Renal pelvis (tissue), 4 donors: Measurements from ENCODE around the gene SLC17A5. TPM values are rescaled to one million over a fixed set of nuclear protein-coding genes. Genes with fewer than 3 reads are reported as not detected.
A peak's percentile ranks its signal among the peaks of the same experiment; 100 is the strongest.
"Not testable (repeated sequence)": the region's sequence is repeated elsewhere in the genome, so short reads cannot be mapped to it uniquely, and the experiment has no call there.

Experiments
- DNase-seq: peaks from one replicate; pipeline ENCODE4 v3.0.0-alpha.2; 2013
- polyA plus RNA-seq, 3 donors: library from polyadenylated mRNA; unstranded; fragments of 120-200 nt; gene quantifications; one replicate each; pipeline ENCODE4 v1.2.1, GENCODE V29; 2013; ENCODE audit not compliant: insufficient read length in 3 of 3

SLC17A5 gene
- polyA plus RNA-seq, 3 donors, result 17.8 to 19.2 (median 17.9) TPM

GRCh38 chr6:73630401-73630800 lies 23.4 kb downstream of the SLC17A5 start:
- DNase-seq, result no peak

DNA sequence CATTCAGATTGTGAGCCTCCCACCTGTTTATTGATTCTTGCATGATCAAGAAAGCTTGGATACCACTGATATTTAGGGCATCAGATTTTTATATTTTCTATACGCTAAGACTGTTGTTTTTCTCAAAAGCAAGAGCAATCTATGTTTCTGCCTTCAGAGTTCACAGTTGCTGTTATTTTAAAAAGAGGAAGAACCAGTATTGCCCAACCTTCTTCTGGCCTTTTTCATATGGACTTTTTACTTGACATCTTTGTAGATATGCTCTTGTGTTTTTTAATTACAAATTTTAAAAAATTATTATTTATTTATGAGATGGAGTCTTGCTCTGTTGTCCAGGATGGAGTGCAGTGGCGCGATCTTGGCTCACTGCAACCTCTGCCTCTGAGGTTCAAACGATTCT lies 28.9 kb downstream of the SLC17A5 start:
- no peak for DNase-seq

GRCh38 chr6:73623480-73623879 lies 30.3 kb downstream of the SLC17A5 start:
- not testable (repeated sequence) for DNase-seq

DNA sequence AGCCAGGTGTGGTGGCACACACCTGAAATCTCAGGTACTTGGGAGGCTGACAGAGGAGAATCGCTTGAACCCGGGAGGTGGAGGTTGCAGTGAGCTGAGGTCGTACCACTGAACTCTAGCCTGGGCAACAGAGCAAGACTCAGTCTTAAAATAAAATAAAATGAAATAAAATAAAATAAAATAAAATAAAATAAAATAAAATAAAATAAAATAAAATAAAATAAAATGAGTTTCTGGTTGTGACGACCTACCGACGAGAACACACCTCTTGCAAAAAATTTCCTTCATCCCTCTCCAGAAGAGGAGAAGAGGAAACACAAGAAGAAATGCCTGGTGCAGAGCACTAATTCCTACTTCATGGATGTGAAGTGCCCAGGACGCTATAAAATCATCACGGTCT lies 35.7 kb downstream of the SLC17A5 start:
- DNase-seq, result not testable (repeated sequence)

DNA sequence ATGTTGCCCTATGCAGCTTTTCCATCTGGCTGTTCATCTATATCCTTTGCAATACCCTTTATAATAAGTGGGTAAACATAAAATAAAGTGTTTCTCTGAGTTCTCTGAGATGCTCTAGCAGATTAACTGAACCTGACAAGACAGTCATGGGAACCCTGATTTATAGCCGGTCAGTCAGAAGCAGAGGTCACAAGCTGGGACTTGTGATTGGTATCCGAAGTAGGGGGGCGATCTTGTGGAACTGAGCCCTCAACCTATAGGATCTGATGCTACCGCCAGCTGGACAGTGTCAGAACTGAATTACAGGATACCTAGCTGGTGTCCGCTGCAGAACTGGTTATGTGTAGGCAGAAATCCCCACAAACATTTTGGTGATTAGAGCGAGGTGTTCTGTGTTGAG lies 39.0 kb downstream of the SLC17A5 start:
- DNase-seq, result no peak

DNA sequence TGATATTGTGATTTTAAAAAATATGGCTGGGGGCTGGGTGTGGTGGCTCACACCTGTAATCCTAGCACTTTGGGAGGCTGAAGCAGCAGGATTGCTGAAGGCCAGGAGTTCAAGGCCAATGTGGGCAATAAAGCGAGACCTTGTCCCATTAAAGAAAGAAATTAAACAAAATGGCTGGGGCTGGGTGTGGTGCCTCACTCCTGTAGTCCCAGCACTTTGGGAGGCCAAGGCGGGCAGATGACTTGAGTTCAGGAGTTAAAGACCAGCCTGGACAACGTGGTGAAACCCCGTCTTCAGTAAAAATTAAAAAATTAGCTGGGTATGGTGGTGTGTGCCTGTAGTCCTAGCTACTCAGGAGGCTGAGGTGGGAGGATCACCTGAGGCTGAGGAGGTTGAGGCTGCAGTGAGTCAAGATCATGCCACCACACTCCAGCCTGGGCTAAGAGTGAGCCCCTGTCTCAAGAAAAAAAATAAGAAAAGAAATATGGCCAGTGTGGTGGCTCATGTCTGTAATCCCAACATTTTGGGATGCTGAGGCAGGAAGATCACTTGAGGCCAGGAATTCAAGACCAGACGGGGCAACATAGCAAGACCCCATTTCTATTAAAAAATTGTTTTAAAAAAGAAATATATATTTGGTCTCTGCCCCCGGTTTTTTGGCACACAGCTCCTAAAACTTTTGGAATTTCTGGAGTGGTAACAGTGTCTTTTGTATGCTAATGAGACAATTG lies 39.8 kb downstream of the SLC17A5 start:
- DNase-seq, result no peak

GRCh38 chr6:73612611-73613010 lies 41.2 kb downstream of the SLC17A5 start:
- no peak for DNase-seq

DNA sequence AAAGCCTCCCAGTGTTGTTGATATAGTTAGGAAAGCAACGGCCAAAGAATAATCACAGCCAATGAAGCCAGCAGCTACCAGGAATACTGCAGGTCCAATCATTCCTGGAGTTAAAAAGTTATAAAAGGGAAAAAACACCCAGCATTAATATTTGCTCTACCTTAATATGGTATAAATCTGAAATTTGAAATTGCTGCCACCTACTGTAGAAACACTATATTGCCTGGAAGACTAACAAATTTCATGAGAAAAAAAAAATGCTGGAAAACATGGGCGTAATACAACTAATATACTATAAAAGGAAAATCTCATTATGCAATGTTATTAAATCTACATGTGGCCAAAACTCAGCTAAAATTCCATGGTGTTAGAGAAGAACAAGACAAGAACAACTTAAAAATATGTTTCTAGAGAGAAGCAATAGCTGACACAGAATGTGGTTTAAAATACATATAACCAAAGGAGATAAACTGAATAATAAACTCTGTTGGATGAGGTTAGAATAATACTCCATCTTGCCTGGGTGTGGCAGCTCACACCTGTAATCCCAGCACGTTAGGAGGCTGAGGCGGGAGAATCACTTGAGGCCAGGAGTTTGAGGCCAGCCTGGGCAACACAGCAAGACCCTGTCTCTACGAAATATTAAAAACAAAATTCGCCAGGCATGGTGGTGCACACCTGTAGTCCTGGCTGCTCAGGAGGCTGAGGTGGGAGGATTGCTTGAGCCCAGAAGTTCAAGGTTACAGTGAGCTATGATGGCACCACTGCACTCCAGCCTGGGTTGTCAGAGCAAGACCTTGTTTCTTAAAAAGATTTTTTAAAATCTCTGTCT lies 43.1 kb downstream of the SLC17A5 start:
- DNase-seq, result peak; percentile 43

GRCh38 chr6:73608761-73609160 lies 45.0 kb downstream of the SLC17A5 start:
- DNase-seq, result no peak

DNA sequence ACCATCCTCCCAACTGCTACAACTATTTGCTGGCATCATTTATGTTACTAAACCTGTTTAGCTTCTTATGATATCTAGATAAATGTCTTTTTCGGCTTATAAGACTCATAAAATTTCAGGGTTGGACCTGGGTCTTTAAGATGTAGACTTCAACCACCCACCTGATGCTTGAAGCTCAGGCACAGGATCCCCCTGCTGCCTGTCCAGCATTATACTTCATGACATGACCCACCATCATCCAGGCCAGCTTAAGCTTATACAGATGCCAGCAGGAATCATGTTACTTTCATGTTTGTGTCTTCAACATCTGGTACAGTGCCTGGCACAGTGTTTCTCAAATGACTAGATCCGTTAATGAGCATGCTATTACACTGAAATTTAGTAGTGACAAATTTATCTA lies 47.4 kb downstream of the SLC17A5 start:
- no peak for DNase-seq

- no peak for DNase-seq
These were observed 49.3 kb downstream of the SLC17A5 start for GRCh38 chr6:73604461-73604860.

GRCh38 chr6:73604020-73604419 lies 49.8 kb downstream of the SLC17A5 start:
- DNase-seq, result no peak

DNA sequence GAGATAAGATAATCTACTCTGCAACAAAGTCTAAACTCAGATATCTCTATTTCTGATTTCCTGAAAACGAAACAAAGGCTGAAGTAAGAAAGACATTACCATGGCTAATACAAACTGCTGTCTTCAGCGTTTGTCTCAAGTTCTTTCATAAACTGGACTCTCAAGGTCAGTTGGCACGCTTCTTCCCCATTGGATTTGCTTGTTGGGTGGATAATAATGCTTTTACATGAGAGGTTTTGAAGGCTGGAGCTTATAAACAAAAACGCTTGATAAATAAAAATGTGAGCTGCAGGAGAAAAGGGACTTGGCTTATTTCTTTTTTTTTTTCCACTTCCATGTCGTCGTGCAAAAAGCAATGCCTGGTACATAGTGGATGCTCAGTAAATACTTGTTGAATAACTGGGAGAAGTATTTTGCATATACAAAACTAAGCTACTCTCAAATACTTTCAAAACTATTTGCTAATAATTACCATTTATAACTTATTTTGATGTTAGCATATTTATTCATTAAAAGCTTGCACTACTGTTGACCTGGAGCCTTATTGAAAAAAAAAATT lies 67.3 kb downstream of the SLC17A5 start:
- DNase-seq, result no peak

DNA sequence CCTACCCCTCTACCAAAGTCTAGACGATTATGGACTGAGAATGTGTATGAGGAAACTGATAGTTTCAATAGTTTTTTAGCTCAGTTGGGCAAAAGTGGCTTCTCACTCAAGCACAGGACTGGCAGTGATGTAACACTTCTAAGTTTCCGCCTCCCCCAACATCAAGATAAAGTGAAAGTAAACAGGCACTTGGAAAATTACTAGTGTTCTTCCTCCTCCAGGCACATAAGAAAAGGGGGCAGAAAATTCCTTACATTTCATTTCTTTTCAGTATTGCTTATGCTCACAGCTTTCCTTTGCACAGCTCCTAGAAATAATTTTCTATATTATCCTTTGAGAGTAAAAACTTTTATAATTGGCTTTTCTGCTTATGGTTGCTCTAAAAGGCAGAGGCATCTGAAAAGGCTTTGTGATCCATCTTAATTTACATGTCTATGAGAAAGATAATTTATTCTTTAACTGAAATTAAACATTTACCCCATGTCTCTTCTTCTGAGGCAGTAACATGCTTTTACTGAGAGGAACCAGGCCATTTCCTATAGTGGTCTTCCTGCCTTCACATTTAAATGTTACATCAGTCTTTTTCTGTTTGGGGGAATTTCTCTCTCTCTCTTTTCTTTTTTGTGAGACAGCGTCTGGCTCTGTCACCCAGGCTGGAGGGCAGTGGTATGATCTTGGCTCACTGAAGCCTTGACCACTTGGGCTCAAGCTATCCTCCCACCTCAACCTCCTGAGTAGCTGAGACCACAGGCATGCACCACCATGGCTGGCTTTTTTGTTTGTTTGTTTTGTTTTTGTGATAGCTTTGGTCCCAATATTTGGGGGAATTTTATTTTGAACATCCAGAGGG lies 68.0 kb downstream of the SLC17A5 start:
- DNase-seq, result peak; percentile 76

DNA sequence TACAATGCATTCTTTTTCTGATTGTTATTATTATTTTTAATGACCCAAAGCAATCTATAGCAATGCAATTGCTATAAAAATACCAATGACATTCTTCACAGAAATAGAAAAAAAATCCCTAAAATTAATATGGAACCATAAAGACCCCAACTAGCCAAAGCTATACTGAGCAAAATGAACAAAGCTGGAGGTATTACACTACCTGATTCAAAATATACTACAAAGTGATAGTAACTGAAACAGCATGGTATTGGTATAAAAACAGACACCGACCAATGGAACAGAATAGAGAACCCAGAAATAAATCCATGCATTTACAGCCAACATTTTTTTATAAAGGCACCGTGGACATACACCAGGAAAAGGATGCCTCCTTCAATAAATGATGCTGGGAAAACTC lies 72.5 kb downstream of the SLC17A5 start:
- no peak for DNase-seq

DNA sequence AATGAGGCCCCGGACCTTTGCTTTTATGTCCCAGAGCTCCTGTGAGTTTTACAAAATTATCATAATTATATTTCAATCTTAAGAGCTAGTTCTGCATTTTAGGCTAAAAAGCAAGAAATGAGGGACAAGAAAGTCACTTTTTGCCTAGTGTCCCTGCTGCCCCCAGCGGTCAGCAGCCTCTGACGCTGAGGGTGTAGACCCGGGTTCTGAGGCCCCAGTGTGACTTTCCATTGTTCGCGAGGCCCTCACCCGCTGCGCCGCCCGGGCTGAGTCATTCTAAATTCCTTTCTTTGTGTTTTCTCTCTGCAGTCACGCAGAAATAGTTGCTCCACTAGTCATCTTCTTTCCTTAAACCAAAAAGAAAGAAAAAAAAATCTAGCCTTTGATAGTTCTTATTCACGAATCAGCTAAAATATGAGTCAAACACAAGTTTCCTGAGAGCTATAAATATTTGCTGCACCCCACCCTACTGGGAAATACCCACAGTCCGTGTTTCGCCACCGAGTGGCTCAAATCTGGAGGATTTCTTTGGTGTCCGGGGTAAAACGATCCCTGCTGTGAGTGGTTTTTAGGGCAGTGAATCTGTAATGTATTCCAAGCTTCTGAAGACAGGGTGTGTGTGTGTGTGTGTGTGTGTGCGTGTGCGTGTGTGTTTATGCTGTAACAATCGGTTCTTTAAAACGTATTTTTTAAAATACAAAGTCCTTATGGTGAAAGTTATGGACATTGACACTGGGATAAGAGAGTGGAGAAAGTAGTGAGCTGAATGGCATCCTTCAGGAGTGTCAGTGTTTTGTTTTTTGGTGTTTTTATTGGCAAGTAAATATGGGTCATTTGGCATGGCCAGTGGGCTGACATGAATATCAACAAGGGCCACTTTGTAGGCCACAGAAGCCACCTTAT lies 73.3 kb downstream of the SLC17A5 start:
- peak; percentile 70 for DNase-seq

GRCh38 chr6:73579851-73580246 lies 73.9 kb downstream of the SLC17A5 start:
- no peak for DNase-seq

- no peak for DNase-seq
These were observed 74.4 kb downstream of the SLC17A5 start for GRCh38 chr6:73579389-73579788.

GRCh38 chr6:73577676-73578075 lies 76.1 kb downstream of the SLC17A5 start:
- no peak for DNase-seq

- not testable (repeated sequence) for DNase-seq
These were observed 81.3 kb downstream of the SLC17A5 start for GRCh38 chr6:73572531-73572930.
